ENCODE results near the gene FETUB. TPM values are rescaled to one million over a fixed set of nuclear protein-coding genes. Genes with fewer than 3 reads are reported as not detected.
"Not testable (repeated sequence)": the region's sequence is repeated elsewhere in the genome, so short reads cannot be mapped to it uniquely, and the experiment has no call there.

FETUB gene
- total RNA-seq, 1 experiment from 2014 or later = not detected

GRCh38 chr3:186683979-186684378 lies 43.8 kb downstream of the FETUB start:
- Histone ChIP-seq H2AFZ (ENCODE audit: low read depth, low read length, poor library complexity, severe bottlenecking) (no peak overlapping the region), H3K79me2 (ENCODE audit: insufficient read depth, low read length) (no peaks in the 10 kb centered on the region), H4K20me1 (ENCODE audit: insufficient read depth) (no peaks in the 10 kb centered on the region), H3K4me2 (ENCODE audit: low read length) (no peak overlapping the region), H3K27ac (ENCODE audit: low read depth, low read length) (no peak overlapping the region), H3K9me3 (ENCODE audit: control insufficient read depth in 1 of 2, insufficient read depth in 1 of 2, low read depth in 1 of 2, low read length in 2 of 2) (no peaks in the 10 kb centered on the region), H3K27me3 (ENCODE audit: insufficient read depth, low read length) (0 out of 2 replicates have a peak, but pooled peaks cover under 1% of the 10 kb centered on the region), H3K9ac (ENCODE audit: low read length) (no peak overlapping the region), H3K9me2 (ENCODE audit: insufficient read depth) (no peaks in the 10 kb centered on the region), H3K4me3 (replicated peaks in 1 of 2; ENCODE audit: low read depth in 1 of 2, low read length in 2 of 2) (no peak overlapping the region), H3K4me1 (ENCODE audit: control insufficient read depth in 1 of 2, insufficient read depth in 2 of 2, low read length in 2 of 2) (no peaks in the 10 kb centered on the region), H3K36me3 (ENCODE audit: control insufficient read depth in 1 of 2, insufficient read depth in 2 of 2, low read length in 2 of 2) (no peaks in the 10 kb centered on the region)
- TF ChIP-seq REST (IDR thresholded peaks at IDR 0.05; ENCODE audit: low read depth) = no peak
- TF ChIP-seq EZH2phosphoT487 (IDR thresholded peaks at IDR 0.05; ENCODE audit: borderline replicate concordance) = no peak
- TF ChIP-seq ATF3 (IDR thresholded peaks at IDR 0.05) = no peak
- no peak for TF ChIP-seq CBX3 (IDR thresholded peaks at IDR 0.05; ENCODE audit: low read depth)
- TF ChIP-seq FOSL1 (IDR thresholded peaks at IDR 0.05; ENCODE audit: low read depth) = no peak
- TF ChIP-seq SRF (IDR thresholded peaks at IDR 0.05; ENCODE audit: low read depth) = no peak
- TF ChIP-seq EGR1 (IDR thresholded peaks at IDR 0.05; ENCODE audit: low read depth) = no peak
- no peak for TF ChIP-seq ZFX (IDR thresholded peaks at IDR 0.05)
- no peak for TF ChIP-seq CTCF (IDR thresholded peaks at IDR 0.05 in 2 of 3, conservative IDR thresholded peaks at IDR 0.05 in 1 of 3; ENCODE audit: borderline replicate concordance in 1 of 3, insufficient read depth in 1 of 3, low read depth in 2 of 3, low read length in 2 of 3)
- no peak for TF ChIP-seq POLR2A (IDR thresholded peaks at IDR 0.05; ENCODE audit: borderline replicate concordance, extremely low read depth, insufficient read depth, insufficient read length)
- no peak for TF ChIP-seq ZBTB33 (IDR thresholded peaks at IDR 0.05; ENCODE audit: extremely low read depth, insufficient replicate concordance, low read length)
- TF ChIP-seq TCF7L2 (IDR thresholded peaks at IDR 0.05; ENCODE audit: borderline replicate concordance, extremely low read depth, insufficient read depth, insufficient read length) = no peak
- no peak for TF ChIP-seq POLR2AphosphoS5 (IDR thresholded peaks at IDR 0.05; ENCODE audit: low read depth, low read length)
- no peak for TF ChIP-seq SP1 (IDR thresholded peaks at IDR 0.05; ENCODE audit: low read depth)
- no peak for TF ChIP-seq RAD21 (IDR thresholded peaks at IDR 0.05; ENCODE audit: low read depth)
- ATAC-seq = no peak
- ChIA-PET CTCF (no interaction called here), RAD21 (ENCODE audit: low non-redundant PET in 1 of 2, low total read pairs in 2 of 2, uncharacterized antibody in 2 of 2, unreplicated experiment in 2 of 2) (no interaction called here), POLR2A (no interaction called here)
- BruUV-seq (replicated peaks) = no TSS peak
- intact Hi-C loops (cut with micrococcal nuclease) = no loop called here
- DNase-seq (ENCODE audit: low read depth, low spot score) = no peak

- H3K4me3 ChIP-seq (replicated peaks in 1 of 2; ENCODE audit: low read depth in 1 of 2, low read length in 2 of 2); H3K79me2 ChIP-seq (ENCODE audit: insufficient read depth, low read length); DNase-seq (ENCODE audit: low read depth, low spot score); H3K4me1 ChIP-seq (ENCODE audit: control insufficient read depth in 1 of 2, insufficient read depth in 2 of 2, low read length in 2 of 2); H3K9me2 ChIP-seq (ENCODE audit: insufficient read depth); H3K9me3 ChIP-seq (ENCODE audit: control insufficient read depth in 1 of 2, insufficient read depth in 1 of 2, low read depth in 1 of 2, low read length in 2 of 2); BruUV-seq (replicated peaks); H4K20me1 ChIP-seq (ENCODE audit: insufficient read depth); ATAC-seq; CTCF ChIA-PET; intact Hi-C loops (cut with micrococcal nuclease); H3K27ac ChIP-seq (ENCODE audit: low read depth, low read length); H3K36me3 ChIP-seq (ENCODE audit: control insufficient read depth in 1 of 2, insufficient read depth in 2 of 2, low read length in 2 of 2); POLR2A ChIA-PET; RAD21 ChIA-PET (ENCODE audit: low non-redundant PET in 1 of 2, low total read pairs in 2 of 2, uncharacterized antibody in 2 of 2, unreplicated experiment in 2 of 2); H3K27me3 ChIP-seq (ENCODE audit: insufficient read depth, low read length); H2AFZ ChIP-seq (ENCODE audit: low read depth, low read length, poor library complexity, severe bottlenecking); H3K9ac ChIP-seq (ENCODE audit: low read length); H3K4me2 ChIP-seq (ENCODE audit: low read length): not testable (repeated sequence)
These were observed 46.3 kb downstream of the FETUB start for GRCh38 chr3:186686475-186686874.

All from HCT116 (cell line).